CD4-positive, alpha-beta T cell (primary cell): ENCODE measurements around the gene SULT1A2. TPM values are rescaled to one million over a fixed set of nuclear protein-coding genes. Genes with fewer than 3 reads are reported as not detected.
"Not testable (repeated sequence)": the region's sequence is repeated elsewhere in the genome, so short reads cannot be mapped to it uniquely, and the experiment has no call there.

Source experiments
- ATAC-seq: fragments of 200-7000 bp; cut with Tn5 transposase; one replicate; pipeline ENCODE4 v1.10.0; 2022; ENCODE audit warnings: mild to moderate bottlenecking; ENCODE audit not compliant: poor library complexity
- CTCF ChIA-PET: fragments of 350-600 bp; sonication (Branson Sonifier 250); formaldehyde crosslinking; loops from one replicate; lab custom pipeline; 2021; ENCODE audit warnings: antibody characterized with exemption, inconsistent platforms; lab: Charles Lee
- POLR2A ChIA-PET: fragments of 350-600 bp; sonication (Branson Sonifier 250); formaldehyde crosslinking; loops from one replicate; lab custom pipeline; 2021; ENCODE audit warnings: antibody characterized with exemption, inconsistent platforms; lab: Charles Lee
- DNase-seq, 14 experiments: peaks; one replicate each; pipeline ENCODE4 v3.0.0-alpha.2; 2013 to 2020; ENCODE audit warnings: mixed read lengths in 2 of 14
- H3K27ac ChIP-seq, 2 donors: one replicate each; pipeline versions ENCODE4 v1.5.1 to v1.7.0; 2013; ENCODE audit warnings: low read length in 2 of 2, low read depth in 1 of 2, mild to moderate bottlenecking in 1 of 2
- H3K27me3 ChIP-seq, 2 experiments: 1 replicate in 1 of 2; 2 replicates in 1 of 2; pipeline versions ENCODE4 v1.6.1 to v1.7.0; 2013; ENCODE audit warnings: low read length in 2 of 2, control low read depth in 1 of 2, mild to moderate bottlenecking in 1 of 2, moderate library complexity in 1 of 2; ENCODE audit not compliant: insufficient read depth in 2 of 2, control insufficient read depth in 1 of 2
- H3K36me3 ChIP-seq: one replicate; pipeline ENCODE4 v1.6.1; 2013; ENCODE audit warnings: low read length, control low read depth; ENCODE audit not compliant: insufficient read depth
- H3K4me1 ChIP-seq: one replicate; pipeline ENCODE4 v1.6.1; 2013; ENCODE audit warnings: low read length, control low read depth; ENCODE audit not compliant: insufficient read depth
- H3K4me3 ChIP-seq: one replicate; pipeline ENCODE4 v1.5.1; 2013; ENCODE audit warnings: mild to moderate bottlenecking, low read length, moderate library complexity
- H3K9me3 ChIP-seq, 2 experiments: 1 replicate in 1 of 2; 2 replicates in 1 of 2; pipeline versions ENCODE4 v1.6.1 to v1.7.0; 2013; ENCODE audit warnings: low read length in 2 of 2, mild to moderate bottlenecking in 2 of 2, control low read depth in 1 of 2, moderate library complexity in 1 of 2; ENCODE audit not compliant: control insufficient read depth in 1 of 2, insufficient read depth in 1 of 2
- H3K27ac Mint-ChIP-seq: one replicate; pipeline ENCODE4 v1.8.0; 2020; ENCODE audit warnings: mixed read lengths
- H3K27me3 Mint-ChIP-seq: one replicate; pipeline ENCODE4 v1.8.0; 2021; ENCODE audit warnings: mixed read lengths
- H3K36me3 Mint-ChIP-seq: one replicate; pipeline ENCODE4 v1.8.0; 2021; ENCODE audit warnings: low read depth, mixed read lengths
- H3K4me1 Mint-ChIP-seq: one replicate; pipeline ENCODE4 v1.8.0; 2021; ENCODE audit warnings: low read depth, mixed read lengths
- H3K4me3 Mint-ChIP-seq: one replicate; pipeline ENCODE4 v1.8.0; 2020; ENCODE audit warnings: mild to moderate bottlenecking, mixed read lengths
- H3K9me3 Mint-ChIP-seq: one replicate; pipeline ENCODE4 v1.8.0; 2020; ENCODE audit warnings: mixed read lengths
- intact Hi-C, 2 experiments: fragments of 100-400 bp; cut with DNase I in 1 of 2; cut with micrococcal nuclease in 1 of 2; formaldehyde crosslinking; loops; one replicate each; pipeline versions ENCODE4 v1.15.1 to v1.9.0; 2023 to 2025; cut with DNase I, micrococcal nuclease
- total RNA-seq, 174 experiments: library from RNA in 2 of 174; stranded (reverse) in 2 of 174; gene quantifications; one replicate each; pipeline ENCODE4 v1.2.3 and lab custom pipeline; 2021 to 2026
- TF ChIP-seq, protein P1 (sequence below): fragments of 200-600 bp; IDR thresholded peaks from one replicate; pipeline ENCODE4 v1.8.0; 2022; ENCODE audit warnings: antibody characterized with exemption, mild to moderate bottlenecking

SULT1A2 gene
- total RNA-seq, 2 experiments from 2014 or later: 0.19 to 0.45 TPM

DNA sequence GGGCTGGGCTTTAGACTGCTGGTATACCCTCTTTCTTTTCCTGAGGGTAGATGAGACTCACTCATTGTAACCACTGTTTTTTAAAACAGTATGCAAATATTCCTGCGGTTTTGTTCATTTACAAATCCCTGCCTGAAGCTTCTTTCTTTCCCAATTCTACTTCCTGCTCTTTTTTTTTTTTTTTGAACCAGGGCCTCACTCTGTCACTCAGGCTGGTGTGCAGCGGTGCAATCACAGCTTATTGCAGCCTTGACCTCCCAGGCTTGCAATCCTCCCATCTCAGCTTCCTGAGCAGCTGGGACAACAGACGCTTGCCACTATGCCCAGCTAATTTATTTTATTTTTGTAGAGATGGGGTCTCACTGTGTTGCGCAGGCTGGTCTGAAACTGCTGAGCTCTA, 21.0 kb upstream of the SULT1A2 start:
- Histone ChIP-seq H3K27ac (no peak overlapping the region), H3K27me3 (no peaks in the 10 kb centered on the region), H3K4me1 (peaks cover 12% of the 10 kb centered on the region), H3K9me3 (no peaks in the 10 kb centered on the region), H3K4me3 (no peak overlapping the region), H3K36me3 (peaks cover 4% of the 10 kb centered on the region)
- ATAC-seq (no peak), DNase-seq (no peak)
- CTCF ChIA-PET: no interaction called here
- no peaks in the 10 kb centered on the region for H3K9me3 Mint-ChIP-seq
- no peak overlapping the region for H3K27ac Mint-ChIP-seq
- intact Hi-C loops: loop anchor here in 1 of 2 experiments (5.0 to 10.0 kb wide), 2 partner anchors 63 to 341 kb away; partner anchors contain the start of gene SGF29
- TF ChIP-seq, protein P1, sequence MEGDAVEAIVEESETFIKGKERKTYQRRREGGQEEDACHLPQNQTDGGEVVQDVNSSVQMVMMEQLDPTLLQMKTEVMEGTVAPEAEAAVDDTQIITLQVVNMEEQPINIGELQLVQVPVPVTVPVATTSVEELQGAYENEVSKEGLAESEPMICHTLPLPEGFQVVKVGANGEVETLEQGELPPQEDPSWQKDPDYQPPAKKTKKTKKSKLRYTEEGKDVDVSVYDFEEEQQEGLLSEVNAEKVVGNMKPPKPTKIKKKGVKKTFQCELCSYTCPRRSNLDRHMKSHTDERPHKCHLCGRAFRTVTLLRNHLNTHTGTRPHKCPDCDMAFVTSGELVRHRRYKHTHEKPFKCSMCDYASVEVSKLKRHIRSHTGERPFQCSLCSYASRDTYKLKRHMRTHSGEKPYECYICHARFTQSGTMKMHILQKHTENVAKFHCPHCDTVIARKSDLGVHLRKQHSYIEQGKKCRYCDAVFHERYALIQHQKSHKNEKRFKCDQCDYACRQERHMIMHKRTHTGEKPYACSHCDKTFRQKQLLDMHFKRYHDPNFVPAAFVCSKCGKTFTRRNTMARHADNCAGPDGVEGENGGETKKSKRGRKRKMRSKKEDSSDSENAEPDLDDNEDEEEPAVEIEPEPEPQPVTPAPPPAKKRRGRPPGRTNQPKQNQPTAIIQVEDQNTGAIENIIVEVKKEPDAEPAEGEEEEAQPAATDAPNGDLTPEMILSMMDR: no peak
- H3K4me1 Mint-ChIP-seq: peaks cover 15% of the 10 kb centered on the region
- POLR2A ChIA-PET: no interaction called here
- H3K27me3 Mint-ChIP-seq: no peaks in the 10 kb centered on the region
- H3K36me3 Mint-ChIP-seq: peaks cover 22% of the 10 kb centered on the region
- no peak overlapping the region for H3K4me3 Mint-ChIP-seq

DNA sequence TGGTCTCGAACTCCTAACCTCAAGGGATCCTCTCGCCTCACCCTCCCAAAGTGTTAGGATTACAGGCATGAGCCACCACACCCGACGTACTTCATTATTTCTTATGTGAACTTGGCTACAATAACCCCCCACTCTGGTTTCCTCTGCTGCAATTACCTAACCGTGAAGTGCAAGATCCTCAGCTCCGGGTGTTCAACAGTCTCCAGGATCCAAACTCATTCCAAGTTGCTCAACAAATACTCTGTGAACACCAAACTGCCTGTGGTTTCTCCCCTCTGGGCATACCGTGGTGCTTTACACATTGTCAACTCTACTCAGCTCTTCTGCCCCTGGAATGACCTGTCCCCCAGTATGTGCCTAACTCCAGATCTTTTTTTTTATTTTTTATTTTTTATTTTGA, 19.8 kb upstream of the SULT1A2 start:
- ChIA-PET POLR2A (no interaction called here), CTCF (interaction anchor here (0.8 kb wide), 1 partner anchor 126 kb away, joined by 3 read pairs; no protein-coding TSS in a partner anchor)

DNA sequence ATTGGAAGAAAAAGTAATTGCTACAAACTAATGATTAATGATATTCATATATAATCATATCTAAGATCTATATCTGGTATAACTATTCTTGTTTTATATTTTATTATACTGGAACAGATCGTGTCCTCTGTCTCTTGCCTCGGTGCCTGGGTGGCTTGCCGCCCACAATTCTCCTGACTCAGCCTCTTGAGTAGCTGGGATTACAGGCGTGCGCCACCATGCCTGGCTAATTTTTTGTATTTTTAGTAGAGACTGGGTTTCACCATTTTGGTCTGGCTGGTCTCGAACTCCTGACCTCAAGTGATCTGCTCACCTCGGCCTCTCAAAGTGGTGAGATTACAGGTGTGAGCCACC, 19.4 kb upstream of the SULT1A2 start:
- CTCF ChIA-PET: interaction anchor here (0.8 kb wide), 1 partner anchor 125 kb away, joined by 3 read pairs; no protein-coding TSS in a partner anchor
- H3K27ac Mint-ChIP-seq, ATAC-seq: not testable (repeated sequence)

More for the DNA sequence above, 19.8 kb upstream of the SULT1A2 start:
- Histone ChIP-seq H3K9me3 (no peaks in the 10 kb centered on the region), H3K4me1 (no peaks in the 10 kb centered on the region), H3K27me3 (no peaks in the 10 kb centered on the region), H3K4me3 (no peak overlapping the region), H3K27ac (no peak overlapping the region), H3K36me3 (peaks cover 4% of the 10 kb centered on the region)
- TF ChIP-seq, protein P1: no peak
- DNase-seq (peak in 1 of 14 experiments; percentile 7), ATAC-seq (no peak)
- Mint-ChIP-seq H3K4me3 (no peak overlapping the region), H3K9me3 (no peaks in the 10 kb centered on the region), H3K4me1 (peaks cover 2% of the 10 kb centered on the region), H3K36me3 (peaks cover 16% of the 10 kb centered on the region), H3K27ac (no peak overlapping the region), H3K27me3 (no peaks in the 10 kb centered on the region)
- intact Hi-C loops: loop anchor here in 1 of 2 experiments (5.0 to 10.0 kb wide), 2 partner anchors 62 to 339 kb away; partner anchors contain the start of gene SGF29

More for the DNA sequence above, 19.4 kb upstream of the SULT1A2 start:
- H3K9me3 Mint-ChIP-seq, H3K4me3 Mint-ChIP-seq, H3K4me1 ChIP-seq, H3K27ac ChIP-seq, H3K9me3 ChIP-seq, POLR2A ChIA-PET, H3K36me3 ChIP-seq, H3K4me1 Mint-ChIP-seq, H3K4me3 ChIP-seq, H3K27me3 ChIP-seq, H3K27me3 Mint-ChIP-seq, DNase-seq: not testable (repeated sequence)
- H3K36me3 Mint-ChIP-seq: peaks cover 15% of the 10 kb centered on the region
- intact Hi-C loops: loop anchor here in 1 of 2 experiments (5.0 to 10.0 kb wide), 2 partner anchors 61 to 339 kb away; partner anchors contain the start of gene SGF29
